Measurements from ENCODE around the gene SNX9.
"Not testable (repeated sequence)": the region's sequence is repeated elsewhere in the genome, so short reads cannot be mapped to it uniquely, and the experiment has no call there.

Gene SNX9

DNA sequence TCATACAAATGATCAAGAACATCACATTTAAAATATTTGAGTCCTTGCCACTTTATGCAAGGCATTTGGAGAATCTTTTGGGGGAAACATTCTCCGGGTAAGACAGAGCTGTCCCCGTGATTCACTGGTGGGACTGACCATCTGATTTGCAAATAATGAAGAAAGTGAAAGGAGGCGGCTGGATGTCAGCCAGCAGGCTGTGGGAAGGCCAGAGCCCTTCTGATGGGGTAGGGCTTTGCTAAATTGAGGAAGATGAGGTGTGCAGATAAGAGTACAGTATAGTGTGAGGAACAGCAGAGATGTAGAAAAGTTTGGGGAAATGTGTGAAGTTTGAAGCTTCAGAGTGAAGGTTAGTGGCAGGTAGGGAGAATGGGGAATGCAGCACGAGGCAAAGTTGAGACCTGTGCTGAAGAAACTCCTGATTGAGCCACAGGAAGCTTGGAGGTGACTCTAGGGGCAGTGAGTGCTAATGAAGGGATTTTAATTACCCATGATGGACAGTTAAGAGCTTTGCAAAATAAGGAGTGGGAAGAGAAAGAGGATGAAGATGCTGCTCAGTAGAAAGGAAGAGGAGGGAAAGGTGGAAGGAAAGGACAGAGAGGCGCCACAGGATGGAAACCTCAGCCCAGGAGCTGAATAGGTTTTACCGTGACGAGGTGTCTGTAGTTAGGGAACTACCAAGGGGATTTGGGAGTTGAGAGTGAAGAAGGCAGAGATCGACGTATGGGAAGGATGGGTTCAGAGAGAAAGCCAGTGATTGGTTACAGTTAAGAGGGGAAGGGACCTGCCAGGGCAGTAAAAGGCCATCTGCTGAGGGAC lies 68.7 kb downstream of the SNX9 start:
- no peak for DNase-seq

GRCh38 chr6:157892363-157892877 lies 69.4 kb downstream of the SNX9 start:
- no peak for DNase-seq

GRCh38 chr6:157893238-157893637 lies 70.2 kb downstream of the SNX9 start:
- no peak for DNase-seq

- no peak for DNase-seq
These were observed 72.5 kb downstream of the SNX9 start for GRCh38 chr6:157895585-157895984.

GRCh38 chr6:157896932-157897331 lies 73.9 kb downstream of the SNX9 start:
- no peak for DNase-seq

GRCh38 chr6:157898169-157898568 lies 75.1 kb downstream of the SNX9 start:
- no peak for DNase-seq

GRCh38 chr6:157898640-157899039 lies 75.6 kb downstream of the SNX9 start:
- DNase-seq: no peak

- DNase-seq: not testable (repeated sequence)
These were observed 77.2 kb downstream of the SNX9 start for GRCh38 chr6:157900262-157900661.

- DNase-seq: not testable (repeated sequence)
These were observed 77.7 kb downstream of the SNX9 start for GRCh38 chr6:157900751-157901150.

GRCh38 chr6:157904999-157905398 lies 82.0 kb downstream of the SNX9 start:
- DNase-seq: no peak

DNA sequence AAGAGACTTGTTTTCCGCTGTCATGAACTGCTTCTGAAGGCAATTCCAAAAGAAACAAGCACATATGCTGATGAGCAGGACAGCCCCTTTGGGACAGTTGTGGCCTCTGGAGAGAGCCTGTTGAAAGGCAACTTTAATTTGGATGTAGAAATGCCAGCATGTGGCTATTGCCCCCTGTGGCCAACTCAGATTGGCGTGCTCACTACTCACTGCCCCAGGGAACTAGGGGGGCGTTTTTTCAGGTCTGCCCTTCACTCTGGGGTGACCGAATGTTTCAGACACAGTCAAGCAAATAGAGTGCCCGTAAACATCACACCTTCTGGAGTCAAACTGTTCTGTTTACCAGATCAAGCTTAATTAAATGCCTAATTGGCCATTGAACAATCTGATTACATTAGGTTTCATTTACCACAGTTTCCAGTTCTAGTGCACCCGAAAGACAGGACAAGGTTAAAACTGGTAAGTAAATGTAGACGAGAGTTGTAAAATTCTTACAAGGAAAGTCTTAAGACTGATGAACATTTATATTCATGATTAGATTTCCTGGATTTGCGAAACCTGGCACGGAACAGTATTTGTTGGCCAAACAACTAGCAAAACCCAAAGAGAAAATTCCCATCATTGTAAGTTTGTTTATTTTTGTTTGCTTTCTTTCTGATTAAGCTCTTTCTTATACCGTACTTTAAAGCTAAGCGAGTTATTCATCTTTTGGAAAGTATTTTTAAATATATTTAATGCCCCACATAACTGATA lies 82.7 kb downstream of the SNX9 start:
- DNase-seq: no peak

DNA sequence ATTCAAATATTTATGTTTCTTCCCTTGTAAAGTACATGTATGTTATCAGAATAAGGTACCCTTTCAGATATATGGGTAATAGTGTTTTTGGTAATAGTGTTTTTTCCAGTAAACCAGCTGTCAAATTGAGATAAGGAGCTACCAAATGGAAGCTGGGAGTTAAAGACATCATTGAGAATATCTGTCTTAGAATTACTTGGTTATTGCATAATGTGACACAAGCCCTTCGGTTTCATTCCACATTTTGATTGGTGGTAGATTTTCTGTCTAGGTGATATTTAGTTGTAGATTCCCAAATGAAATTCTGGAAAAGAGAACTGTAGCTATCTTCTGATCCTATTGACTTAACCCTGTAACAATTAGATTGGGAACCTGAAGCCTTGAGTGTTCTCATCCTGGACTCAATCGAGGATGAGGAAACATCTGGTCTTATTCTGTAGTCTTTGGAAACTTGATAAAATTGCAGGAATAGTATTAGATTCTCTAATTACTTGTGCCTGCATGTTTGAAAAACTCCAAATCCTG lies 83.6 kb downstream of the SNX9 start:
- DNase-seq: no peak

GRCh38 chr6:157907651-157908050 lies 84.6 kb downstream of the SNX9 start:
- DNase-seq: no peak

DNA sequence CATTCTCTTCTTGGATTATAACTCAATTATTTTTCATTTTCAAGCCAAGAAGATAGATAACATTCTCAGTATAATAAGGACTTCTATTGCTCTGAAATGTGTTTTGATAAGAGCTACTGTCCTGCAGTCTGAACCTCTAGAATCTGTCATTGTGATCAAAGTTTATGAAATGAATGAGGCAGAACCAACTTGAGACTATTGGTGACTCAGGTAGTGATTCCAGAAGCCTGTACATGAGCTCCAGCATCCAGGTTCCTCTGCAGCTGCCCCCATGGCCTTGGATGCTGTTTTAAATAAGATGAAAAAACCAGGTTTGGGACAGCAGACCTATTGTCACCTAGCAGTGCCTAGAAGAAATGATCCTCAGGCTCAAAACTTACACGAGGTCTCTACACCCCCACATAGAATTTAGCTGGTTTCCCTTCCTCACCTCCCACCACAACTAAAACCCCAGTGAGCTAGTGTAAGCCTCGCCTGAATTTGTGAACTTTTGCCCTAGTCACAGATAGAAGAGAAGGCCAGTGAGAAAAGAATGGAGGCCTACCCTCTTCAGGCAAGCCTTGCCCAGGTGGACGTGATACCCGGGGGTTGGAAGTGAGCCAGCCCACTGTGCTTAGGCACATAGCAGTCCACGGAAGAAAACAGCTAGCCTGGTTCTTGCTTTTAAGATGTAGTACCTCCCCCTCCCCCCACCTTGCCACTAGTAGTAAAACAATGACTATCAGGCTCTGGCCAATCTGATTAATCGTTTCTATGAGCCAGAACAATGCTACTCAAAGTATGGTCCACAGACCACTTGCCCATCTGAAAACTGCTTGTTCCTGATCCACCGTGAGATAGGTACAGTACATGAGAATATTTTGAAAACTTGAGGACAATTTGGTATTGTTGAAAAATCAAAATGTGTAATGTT lies 85.6 kb downstream of the SNX9 start:
- no peak for DNase-seq

GRCh38 chr6:157909282-157909664 lies 86.2 kb downstream of the SNX9 start:
- DNase-seq: no peak

- no peak for DNase-seq
These were observed 88.2 kb downstream of the SNX9 start for GRCh38 chr6:157911278-157911677.

DNA sequence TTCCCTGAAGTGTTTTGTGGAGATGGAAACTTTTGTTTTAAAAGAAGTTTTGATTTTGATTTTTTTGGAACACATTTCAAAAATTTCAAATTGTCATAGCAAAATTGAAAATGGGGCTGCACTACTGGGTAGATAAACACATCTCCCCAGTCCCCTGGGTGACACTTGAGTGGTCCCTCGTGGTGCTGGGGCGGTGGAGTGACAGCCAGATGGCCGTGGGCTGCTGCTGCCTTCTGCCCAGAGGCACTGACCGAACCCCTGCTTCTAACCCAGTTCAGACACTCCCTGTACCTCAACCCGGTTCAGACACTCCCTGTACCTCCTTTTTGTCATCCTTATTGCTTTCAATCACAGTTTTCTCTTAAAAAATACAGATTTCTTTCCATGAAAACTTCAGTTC lies 88.7 kb downstream of the SNX9 start:
- no peak for DNase-seq

GRCh38 chr6:157912326-157912725 lies 89.3 kb downstream of the SNX9 start:
- DNase-seq: no peak

DNA sequence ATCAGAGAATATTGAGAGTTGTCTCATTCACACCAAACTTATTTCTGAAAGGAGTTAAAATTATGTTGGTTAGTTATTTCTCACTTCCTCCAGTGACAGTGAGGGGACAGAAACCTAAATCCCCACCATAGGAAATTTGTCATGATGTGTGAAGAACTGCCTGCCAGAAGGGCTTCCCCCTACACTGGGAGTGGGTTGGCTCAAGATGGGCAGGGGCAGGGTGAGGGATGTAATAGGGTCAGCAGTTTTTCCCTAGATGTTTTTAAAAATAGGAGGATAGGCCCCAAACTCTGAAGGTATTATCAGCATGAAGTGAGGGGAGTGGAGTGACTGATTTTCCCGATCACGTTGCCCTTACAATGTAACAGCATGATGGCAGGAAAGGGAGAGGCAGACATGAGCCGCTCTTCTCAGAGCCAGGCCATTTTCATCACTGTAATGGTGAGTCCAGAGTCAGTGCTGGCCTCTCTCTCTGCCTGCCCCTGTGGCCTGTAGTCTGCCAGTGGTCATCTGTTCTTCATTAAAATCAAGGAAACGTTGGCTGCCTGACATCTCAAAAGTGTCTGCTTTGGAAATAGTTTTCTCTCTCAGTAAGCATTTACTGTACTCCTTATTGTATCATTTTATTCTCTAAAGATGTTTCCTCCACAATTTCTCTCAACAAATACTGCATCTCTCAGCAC lies 98.8 kb downstream of the SNX9 start:
- DNase-seq: peak; percentile 73

DNA sequence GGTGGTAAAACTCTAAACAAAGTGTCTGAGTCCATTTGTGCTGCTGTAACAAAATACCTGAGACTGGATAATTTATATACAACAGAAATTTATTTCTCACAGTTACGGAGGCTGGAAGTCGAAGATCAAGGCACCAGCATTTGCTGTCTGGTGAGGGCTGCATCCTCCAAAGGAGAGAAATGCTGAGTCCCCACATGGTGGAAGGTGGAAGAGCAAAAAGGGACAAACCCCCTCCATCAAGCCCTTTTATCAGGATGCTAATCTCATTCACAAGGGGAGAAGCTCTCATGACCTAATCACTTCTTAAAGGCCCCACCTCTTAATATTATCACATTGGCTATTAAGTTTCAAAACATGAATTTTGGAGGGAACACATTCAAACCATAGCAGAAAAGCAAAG lies 102.7 kb downstream of the SNX9 start:
- no peak for DNase-seq

- no peak for DNase-seq
These were observed 104.0 kb downstream of the SNX9 start for GRCh38 chr6:157927011-157927410.

DNA sequence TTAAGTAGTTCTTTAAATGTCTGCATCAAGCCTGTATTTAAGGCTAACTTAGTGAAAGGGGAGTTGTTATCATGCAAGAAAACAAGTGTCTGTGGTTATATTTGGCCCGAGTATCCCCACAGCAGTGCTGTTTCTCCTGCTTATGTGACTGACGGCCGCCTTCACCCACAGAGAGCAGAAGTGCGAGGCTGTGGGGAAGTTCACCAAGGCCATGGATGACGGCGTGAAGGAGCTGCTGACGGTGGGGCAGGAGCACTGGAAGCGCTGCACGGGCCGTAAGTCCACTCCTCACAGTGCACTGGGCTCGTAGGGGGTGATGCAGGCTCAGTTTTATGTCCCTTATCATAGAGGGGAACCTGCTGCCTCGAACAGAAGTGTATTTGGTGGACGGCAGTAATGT lies 105.4 kb downstream of the SNX9 start:
- no peak for DNase-seq
